ENCODE data around the gene ITPR1.

DNA sequence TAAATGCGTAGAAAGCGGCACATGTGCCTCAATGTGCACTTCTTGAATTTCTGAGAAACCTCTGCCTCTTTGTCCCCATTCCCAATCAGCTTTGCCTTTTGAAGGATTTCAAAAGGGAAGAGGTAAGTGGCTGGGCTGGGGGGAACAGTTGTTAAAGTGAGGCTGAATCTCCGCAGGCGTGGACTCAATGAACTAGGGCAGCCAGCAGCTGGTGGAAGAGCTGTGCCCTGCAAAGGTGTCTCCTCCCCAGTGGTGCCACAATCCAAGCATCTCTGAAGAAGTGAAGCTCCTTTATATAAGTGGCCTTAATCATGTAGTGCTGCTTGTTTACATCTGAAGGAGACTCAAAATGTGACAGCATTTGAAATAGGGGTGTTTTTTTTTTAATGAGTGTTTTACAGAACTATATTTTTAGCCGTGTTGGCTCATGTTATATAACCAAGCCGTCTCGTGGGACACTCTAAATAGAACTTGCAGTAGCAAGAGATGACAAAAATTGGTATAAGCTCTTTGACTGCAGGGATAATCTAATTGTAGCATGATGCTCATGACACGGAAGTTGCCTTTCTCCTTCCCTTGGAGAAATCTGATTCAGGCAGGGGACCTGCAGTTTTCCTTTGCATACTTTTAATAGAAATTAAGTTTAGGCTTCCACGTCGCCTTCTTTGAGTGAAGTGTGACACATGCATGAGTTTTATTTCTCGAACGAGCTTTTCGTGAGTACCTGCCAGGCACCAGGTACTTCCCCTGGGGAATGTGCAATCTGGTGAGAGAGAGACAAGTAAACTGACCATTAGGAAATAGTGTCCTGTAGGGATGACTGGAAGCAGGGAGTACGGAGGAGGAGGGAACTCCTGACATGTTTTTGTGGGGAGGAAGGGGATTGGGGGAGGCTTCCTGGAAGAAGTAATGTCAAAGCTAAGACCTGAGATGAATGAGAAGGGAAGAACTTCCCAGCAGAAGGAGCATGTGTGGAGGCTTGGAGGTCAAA, 306.4 kb downstream of the ITPR1 start:
- TF ChIP-seq EZH2 (IDR thresholded peaks at IDR 0.05; ENCODE audit: low read length, unreplicated experiment) = no peak
- TF ChIP-seq EZH2phosphoT487 (IDR thresholded peaks at IDR 0.05; ENCODE audit: borderline replicate concordance, low read length) = no peak
- TF ChIP-seq, protein P1, sequence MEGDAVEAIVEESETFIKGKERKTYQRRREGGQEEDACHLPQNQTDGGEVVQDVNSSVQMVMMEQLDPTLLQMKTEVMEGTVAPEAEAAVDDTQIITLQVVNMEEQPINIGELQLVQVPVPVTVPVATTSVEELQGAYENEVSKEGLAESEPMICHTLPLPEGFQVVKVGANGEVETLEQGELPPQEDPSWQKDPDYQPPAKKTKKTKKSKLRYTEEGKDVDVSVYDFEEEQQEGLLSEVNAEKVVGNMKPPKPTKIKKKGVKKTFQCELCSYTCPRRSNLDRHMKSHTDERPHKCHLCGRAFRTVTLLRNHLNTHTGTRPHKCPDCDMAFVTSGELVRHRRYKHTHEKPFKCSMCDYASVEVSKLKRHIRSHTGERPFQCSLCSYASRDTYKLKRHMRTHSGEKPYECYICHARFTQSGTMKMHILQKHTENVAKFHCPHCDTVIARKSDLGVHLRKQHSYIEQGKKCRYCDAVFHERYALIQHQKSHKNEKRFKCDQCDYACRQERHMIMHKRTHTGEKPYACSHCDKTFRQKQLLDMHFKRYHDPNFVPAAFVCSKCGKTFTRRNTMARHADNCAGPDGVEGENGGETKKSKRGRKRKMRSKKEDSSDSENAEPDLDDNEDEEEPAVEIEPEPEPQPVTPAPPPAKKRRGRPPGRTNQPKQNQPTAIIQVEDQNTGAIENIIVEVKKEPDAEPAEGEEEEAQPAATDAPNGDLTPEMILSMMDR (conservative IDR thresholded peaks at IDR 0.05; ENCODE audit: low read depth, low read length) = no peak
